ENCODE data around the gene FOXO3. TPM values are rescaled to one million over a fixed set of nuclear protein-coding genes. Genes with fewer than 3 reads are reported as not detected.

FOXO3 gene
- total RNA-seq, 1 donor from 2014 or later, result 37.3 TPM

DNA sequence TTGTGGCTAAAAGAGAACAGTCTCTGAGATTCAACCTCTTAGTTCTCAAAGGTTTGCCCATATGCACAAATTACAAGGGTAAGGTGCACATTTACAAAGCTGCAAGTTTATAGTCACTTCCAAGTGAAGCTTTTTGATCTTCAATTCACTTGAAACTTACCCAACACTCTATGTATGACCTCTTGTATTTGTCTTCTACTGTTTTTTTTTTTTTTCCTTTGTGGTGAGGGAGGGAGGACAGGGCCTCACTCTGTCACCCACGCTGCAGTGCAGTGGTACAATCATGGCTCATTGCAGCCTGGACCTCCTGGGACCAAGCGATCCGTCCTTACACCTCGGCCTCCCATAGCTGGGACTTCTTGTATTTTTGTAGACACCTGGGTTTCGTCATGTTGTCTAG, 4.5 kb upstream of the FOXO3 start:
- FAIRE-seq (no peak), DNase-seq (ENCODE audit: low read depth) (no peak)
- no peak overlapping the region for H3K4me3 Mint-ChIP-seq (ENCODE audit: unreplicated experiment)

DNA sequence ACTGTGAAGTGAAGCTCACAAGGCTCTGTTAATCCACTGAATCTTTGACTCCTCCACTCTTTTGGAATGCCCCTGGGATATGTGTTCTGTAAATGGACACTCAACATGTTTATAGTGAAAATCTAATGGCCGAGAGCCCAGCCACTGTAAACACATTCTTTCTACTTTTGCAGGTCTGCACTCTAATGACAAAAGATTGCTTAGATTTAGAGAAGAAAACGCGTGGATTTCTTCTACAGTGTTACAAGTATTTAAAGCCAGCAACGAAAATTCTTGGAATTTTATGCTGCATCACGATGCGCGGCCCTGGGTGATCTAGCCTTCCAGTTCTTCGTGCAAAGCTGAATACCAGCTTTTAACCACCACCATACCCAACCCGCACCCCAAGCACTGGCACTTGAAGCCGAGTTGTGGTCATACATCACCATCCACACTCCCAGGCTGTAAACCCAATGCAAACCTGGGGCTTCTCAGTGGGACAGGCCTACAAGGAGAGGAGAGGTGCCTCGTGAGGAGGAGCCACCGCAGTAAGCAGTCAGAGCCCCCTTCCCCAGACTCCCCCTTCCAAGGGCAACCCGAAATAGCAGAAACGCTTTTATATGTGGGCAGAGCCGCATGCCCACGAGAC, 3.7 kb upstream of the FOXO3 start:
- Mint-ChIP-seq H3K36me3 (ENCODE audit: low read depth, unreplicated experiment) (no peaks in the 10 kb centered on the region), H3K27ac (ENCODE audit: unreplicated experiment) (peak overlapping the region; percentile 62), H3K9me3 (ENCODE audit: unreplicated experiment) (no peaks in the 10 kb centered on the region), H3K4me3 (ENCODE audit: unreplicated experiment) (peak overlapping the region; percentile 81), H3K27me3 (ENCODE audit: low read depth, unreplicated experiment) (peaks cover 39% of the 10 kb centered on the region), H3K4me1 (ENCODE audit: low read depth, unreplicated experiment) (peaks cover 3% of the 10 kb centered on the region)
- peaks cover 5% of the 10 kb centered on the region for H4K20me1 ChIP-seq (ENCODE audit: insufficient read depth, low read length)
- no peak for DNase-seq (ENCODE audit: low read depth)
- H3K27me3 ChIP-seq (ENCODE audit: insufficient read depth, low read length), result peaks cover 14% of the 10 kb centered on the region
- peak overlapping the region; percentile 94 for H3K9ac ChIP-seq (ENCODE audit: low read length)
- peak overlapping the region; percentile 85 for H3K4me3 ChIP-seq (ENCODE audit: insufficient read depth, low read depth, low read length)
- peak; percentile 23 for FAIRE-seq
- H3K9me3 ChIP-seq (ENCODE audit: insufficient read depth, low read depth, low read length), result no peaks in the 10 kb centered on the region
- H2AFZ ChIP-seq (ENCODE audit: low read depth, low read length), result peak overlapping the region; percentile 98
- peaks cover 7% of the 10 kb centered on the region for H3K4me1 ChIP-seq (ENCODE audit: insufficient read depth, low read length)
- TF ChIP-seq, protein P1, sequence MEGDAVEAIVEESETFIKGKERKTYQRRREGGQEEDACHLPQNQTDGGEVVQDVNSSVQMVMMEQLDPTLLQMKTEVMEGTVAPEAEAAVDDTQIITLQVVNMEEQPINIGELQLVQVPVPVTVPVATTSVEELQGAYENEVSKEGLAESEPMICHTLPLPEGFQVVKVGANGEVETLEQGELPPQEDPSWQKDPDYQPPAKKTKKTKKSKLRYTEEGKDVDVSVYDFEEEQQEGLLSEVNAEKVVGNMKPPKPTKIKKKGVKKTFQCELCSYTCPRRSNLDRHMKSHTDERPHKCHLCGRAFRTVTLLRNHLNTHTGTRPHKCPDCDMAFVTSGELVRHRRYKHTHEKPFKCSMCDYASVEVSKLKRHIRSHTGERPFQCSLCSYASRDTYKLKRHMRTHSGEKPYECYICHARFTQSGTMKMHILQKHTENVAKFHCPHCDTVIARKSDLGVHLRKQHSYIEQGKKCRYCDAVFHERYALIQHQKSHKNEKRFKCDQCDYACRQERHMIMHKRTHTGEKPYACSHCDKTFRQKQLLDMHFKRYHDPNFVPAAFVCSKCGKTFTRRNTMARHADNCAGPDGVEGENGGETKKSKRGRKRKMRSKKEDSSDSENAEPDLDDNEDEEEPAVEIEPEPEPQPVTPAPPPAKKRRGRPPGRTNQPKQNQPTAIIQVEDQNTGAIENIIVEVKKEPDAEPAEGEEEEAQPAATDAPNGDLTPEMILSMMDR (IDR thresholded peaks at IDR 0.05; ENCODE audit: insufficient read depth, low read depth, low read length), result no peak
- no peak for TF ChIP-seq EZH2 (IDR thresholded peaks at IDR 0.05; ENCODE audit: insufficient read depth, low read length)
- H3K4me2 ChIP-seq (ENCODE audit: low read length), result peak overlapping the region; percentile 99
- peak overlapping the region; percentile 40 for H3K27ac ChIP-seq (ENCODE audit: low read depth, low read length)
- H3K36me3 ChIP-seq (ENCODE audit: insufficient read depth, low read length), result no peaks in the 10 kb centered on the region
- H3K79me2 ChIP-seq (ENCODE audit: insufficient read depth, low read length), result peaks cover 6% of the 10 kb centered on the region

More for the DNA sequence above, 4.5 kb upstream of the FOXO3 start:
- Histone ChIP-seq H4K20me1 (ENCODE audit: insufficient read depth, low read length) (no peaks in the 10 kb centered on the region), H3K4me2 (ENCODE audit: low read length) (no peak overlapping the region), H3K9ac (ENCODE audit: low read length) (no peak overlapping the region), H3K4me3 (ENCODE audit: insufficient read depth, low read depth, low read length) (no peak overlapping the region), H3K4me1 (ENCODE audit: insufficient read depth, low read length) (peaks cover 7% of the 10 kb centered on the region), H3K36me3 (ENCODE audit: insufficient read depth, low read length) (no peaks in the 10 kb centered on the region), H2AFZ (ENCODE audit: low read depth, low read length) (no peak overlapping the region), H3K9me3 (ENCODE audit: insufficient read depth, low read depth, low read length) (no peaks in the 10 kb centered on the region), H3K27ac (ENCODE audit: low read depth, low read length) (no peak overlapping the region), H3K27me3 (ENCODE audit: insufficient read depth, low read length) (peaks cover 14% of the 10 kb centered on the region), H3K79me2 (ENCODE audit: insufficient read depth, low read length) (no peaks in the 10 kb centered on the region)
- H3K36me3 Mint-ChIP-seq (ENCODE audit: low read depth, unreplicated experiment), result no peaks in the 10 kb centered on the region
- no peaks in the 10 kb centered on the region for H3K9me3 Mint-ChIP-seq (ENCODE audit: unreplicated experiment)
- peak overlapping the region; percentile 53 for H3K27ac Mint-ChIP-seq (ENCODE audit: unreplicated experiment)
- H3K27me3 Mint-ChIP-seq (ENCODE audit: low read depth, unreplicated experiment), result peaks cover 44% of the 10 kb centered on the region
- TF ChIP-seq, protein P1 (IDR thresholded peaks at IDR 0.05; ENCODE audit: insufficient read depth, low read depth, low read length), result no peak
- no peak for TF ChIP-seq EZH2 (IDR thresholded peaks at IDR 0.05; ENCODE audit: insufficient read depth, low read length)
- peaks cover 3% of the 10 kb centered on the region for H3K4me1 Mint-ChIP-seq (ENCODE audit: low read depth, unreplicated experiment)
